ENCODE measurements around the gene TBC1D22A.

Gene TBC1D22A

DNA sequence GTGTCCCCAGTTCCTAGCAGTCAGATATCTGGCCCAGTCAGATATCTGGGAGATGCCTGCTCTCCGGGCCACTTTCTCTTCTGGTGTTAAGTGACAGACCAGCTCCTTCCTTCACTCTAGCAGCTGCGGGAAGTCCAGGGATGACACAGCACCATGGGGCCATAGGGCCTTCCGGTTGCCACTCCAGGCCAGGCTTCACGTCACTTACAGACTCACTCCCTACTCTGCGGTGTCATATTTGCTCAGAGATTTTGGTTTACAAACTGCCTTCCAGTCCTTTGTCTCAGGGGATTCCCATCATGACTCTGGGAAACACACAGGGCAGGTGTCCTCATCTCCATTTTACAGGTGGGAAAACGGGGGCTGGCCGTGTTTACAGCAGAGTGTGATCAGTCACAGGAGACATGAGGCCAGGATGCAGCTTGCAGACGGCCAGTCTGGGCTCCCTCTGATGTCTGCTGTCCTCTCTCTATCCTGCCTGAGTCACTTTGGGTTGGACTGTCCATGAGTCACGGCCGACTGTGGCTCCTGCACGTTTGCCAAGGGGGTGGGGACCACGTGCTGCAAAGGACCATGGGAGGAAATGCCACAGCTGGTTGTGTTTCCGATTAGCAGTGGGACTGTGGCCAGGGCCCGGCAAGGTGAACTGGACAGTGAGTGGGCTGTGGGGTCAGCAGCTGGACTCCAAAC lies 8.2 kb upstream of the TBC1D22A start:
- peak; percentile 45 for DNase-seq

DNA sequence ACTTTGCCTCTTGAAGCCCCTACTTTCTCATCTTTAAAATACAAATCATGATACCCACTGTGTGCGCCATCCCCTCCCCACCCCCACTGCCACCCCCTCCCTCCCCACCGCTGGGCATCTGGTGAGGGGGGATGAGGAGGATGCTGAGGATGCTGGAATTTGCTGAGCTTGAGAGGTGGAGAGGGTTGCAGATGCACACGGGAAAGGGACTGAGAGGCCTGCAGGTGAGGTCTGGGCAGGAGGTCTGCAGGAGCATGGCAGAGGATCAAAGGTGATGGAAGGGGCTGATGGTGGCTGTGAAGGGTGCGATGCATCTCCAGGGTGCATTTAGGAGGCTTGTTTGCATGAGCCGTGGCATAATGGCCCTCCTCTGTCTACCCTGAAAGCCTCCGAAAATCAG lies 7.6 kb upstream of the TBC1D22A start:
- DNase-seq = no peak

DNA sequence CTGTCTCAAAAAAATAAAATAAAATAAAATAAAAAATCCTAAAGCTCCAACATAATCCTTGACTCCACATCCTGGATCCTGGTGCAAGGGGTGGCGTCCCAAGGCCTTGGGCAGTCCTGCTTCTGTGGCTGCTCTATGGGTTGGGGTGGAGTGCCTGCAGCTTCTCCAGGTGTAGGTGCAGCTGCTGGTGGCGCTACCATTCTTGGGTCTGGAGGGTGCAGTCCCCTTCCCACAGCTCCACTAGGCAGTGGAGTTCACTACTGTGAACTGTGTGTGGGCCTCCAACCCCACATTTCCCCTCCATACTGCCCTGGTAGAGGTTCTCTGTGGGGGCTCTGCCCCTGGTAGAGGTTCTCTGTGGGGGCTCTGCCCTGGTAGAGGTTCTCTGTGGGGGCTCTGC lies 6.9 kb upstream of the TBC1D22A start:
- DNase-seq = no peak

DNA sequence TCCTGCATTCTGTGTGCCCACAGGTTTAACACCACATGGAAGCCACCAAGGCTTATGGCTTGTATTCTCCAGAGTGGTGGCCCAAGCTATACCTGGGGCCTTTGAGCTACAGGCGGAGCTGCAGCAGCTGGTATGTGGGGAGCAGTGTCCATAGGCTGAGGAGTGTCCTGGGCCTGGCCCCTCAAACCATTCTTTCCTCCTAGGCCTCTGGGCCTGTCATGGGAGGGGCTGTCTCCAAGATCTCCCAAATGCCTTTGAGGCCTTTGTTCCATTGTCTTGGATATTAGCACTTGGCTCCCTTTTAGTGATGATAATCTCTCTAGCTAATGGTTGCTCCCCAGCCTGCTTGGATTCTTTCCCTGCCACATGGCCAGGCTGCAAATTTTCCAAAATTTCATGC lies 6.4 kb upstream of the TBC1D22A start:
- DNase-seq = no peak

DNA sequence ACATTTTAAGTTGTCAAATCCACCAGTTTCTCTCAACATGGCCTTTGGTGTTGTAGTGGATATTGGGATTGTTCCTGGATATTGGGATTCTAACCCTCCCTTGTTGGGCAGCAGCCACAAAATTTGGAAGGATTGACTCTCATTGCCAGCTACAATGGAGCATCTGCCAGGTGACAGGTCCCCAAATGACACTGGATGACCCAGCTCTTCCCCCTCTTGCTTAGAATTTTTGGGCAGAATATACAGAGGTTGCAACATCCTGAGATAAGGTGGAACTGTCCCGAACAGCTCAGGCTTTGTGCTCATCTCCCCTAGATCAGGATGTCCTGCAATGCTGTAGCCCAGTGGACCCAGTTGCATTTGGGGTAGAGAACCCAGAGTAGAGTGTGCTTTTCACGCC lies 5.3 kb upstream of the TBC1D22A start:
- no peak for DNase-seq

DNA sequence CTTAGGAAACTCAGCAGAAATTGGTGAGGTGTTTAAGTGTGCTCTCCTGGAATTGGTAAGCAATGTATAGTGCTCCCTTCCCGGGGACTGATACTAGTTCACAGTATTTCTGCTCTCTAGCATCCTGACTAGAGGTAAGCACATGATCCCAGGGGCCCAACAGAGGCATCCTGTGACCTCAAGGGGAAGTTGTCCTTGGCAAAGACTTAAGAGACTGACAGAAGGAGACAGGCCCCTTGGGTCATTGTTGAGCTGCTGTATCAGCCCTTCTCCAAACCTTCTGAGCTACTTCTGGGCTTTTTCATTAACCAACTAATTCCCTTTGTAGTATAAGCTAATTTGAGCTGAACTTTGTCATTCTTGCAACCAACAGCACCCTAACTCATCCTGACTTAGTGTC lies 4.3 kb upstream of the TBC1D22A start:
- no peak for DNase-seq

DNA sequence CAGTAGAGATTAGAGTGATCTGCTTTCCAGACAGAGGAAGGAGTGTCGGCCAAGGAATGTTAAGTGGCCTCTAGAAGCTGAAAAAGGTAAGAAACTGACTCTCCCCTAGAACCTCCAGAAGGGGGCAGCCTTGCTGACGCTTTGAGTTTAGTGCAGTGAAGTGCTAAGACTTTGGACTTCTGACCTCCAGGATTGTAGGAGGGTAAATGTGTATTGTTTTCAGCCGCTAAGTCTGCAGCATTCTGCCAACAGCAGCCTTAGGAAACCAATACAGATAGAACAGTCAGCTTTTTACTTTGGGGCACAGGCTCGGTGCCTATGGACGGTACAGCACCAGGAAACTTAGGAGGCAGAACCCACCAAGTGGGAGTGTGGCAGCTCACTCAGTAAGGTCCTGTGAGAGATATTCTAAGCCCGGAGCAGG lies 3.6 kb upstream of the TBC1D22A start:
- peak; percentile 67 for DNase-seq

DNA sequence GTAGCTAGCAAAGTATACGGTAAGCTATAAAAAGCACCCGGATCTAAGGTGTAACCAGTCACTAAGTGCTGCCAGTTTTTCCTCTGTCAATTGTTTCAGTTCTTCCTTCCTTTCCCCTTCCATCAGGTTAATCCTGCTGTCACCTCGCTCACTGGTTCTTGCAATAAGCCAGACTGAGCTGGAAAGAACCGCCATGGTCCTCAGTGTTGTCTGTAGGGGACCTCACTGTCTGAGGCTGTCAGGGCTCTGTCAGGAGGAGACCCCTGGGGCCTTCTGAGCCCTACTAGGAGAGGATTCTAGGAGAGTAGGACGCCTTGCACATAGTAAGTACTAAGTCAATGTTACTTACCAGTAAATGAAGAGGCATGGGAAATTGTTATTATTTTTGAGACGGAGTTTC lies 1.4 kb upstream of the TBC1D22A start:
- no peak for DNase-seq

DNA sequence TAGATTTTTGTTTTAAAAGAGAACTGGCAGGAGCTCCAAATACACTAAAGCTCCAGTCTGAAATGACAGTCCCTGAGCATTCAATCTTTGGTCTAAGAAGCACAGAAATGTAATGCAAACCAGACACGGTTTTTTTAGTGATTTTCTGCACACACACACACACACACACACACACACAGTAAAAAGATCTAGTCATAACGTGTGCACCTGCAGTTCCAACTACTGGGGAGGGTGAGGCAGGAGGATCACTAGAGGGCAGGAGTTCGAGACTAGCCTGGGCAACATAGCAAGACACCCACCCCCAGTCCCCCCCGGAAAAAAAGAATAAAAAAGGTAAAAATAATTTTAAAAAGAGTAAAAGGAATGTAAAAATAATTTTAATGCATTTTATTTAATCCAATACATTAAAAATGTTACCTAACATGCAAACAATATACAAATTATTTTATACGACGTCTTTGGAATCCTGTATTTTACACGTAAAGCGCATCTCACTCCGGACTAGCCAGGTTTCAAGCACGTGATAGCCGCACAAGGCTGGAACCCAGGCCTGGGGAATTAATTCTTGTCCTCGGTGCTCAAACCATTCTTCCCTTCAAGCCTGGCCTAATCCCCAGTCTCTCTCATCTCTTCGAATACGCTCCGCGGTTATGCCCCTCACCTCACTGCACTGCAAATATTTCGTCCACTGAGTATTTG lies 762 bp upstream of the TBC1D22A start:
- DNase-seq = no peak

DNA sequence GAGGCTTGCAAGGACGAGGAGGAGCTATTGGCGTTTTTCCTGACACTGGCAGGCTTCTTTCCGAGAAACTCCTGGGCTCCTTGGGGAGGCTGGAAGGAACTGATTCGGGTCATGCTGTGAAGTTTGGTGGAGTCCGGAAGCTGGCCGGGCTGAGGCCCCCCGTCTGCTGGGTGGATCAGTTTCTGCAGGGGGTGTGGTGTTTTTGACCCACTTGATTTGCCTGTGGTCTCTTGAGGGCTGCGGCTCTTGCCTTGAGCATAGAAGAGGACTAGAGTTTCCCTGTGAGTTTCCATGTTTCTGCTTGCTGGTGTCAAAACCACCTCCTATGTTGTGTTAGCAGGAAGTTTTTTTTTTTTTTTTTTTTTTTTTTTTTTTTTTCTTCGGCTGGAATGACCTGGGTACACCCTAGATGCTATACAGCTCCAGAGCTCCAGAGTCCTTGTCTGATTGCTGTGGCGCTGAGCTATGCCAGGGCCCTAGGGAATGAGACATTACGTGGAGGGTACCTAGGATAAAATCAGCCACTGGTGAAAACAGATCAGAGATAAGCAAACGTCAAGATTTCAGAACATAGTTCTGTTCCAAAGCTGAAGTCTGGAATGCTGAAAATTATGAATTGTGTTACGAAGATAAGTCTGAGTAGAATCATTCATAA lies 728 bp downstream of the TBC1D22A start:
- no peak for DNase-seq

DNA sequence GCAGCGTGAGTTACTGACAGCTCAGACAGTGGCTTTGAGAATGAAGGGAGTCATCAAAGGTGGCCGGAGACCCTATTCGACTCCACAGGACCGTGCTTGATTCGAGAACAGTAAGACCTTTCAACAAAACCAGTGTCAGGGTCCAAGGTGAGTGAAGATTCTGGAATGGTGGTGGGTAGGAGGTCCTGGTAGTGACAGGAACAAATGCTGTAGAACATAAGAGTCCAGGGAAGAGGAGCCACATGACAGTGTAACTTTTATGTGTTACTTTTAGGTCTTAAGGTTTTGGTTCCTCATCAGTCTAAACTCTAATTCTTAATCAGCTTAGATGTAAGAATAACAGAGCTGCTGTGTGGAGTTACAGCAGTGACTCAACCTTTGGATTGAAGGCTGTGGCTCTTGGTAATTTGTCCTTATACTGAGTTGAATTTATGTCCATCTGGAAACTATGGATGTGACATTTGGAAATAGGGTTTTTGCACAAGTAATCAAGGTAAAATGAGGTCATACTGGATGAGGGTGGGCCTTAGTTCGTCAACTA lies 1.8 kb downstream of the TBC1D22A start:
- no peak for DNase-seq

DNA sequence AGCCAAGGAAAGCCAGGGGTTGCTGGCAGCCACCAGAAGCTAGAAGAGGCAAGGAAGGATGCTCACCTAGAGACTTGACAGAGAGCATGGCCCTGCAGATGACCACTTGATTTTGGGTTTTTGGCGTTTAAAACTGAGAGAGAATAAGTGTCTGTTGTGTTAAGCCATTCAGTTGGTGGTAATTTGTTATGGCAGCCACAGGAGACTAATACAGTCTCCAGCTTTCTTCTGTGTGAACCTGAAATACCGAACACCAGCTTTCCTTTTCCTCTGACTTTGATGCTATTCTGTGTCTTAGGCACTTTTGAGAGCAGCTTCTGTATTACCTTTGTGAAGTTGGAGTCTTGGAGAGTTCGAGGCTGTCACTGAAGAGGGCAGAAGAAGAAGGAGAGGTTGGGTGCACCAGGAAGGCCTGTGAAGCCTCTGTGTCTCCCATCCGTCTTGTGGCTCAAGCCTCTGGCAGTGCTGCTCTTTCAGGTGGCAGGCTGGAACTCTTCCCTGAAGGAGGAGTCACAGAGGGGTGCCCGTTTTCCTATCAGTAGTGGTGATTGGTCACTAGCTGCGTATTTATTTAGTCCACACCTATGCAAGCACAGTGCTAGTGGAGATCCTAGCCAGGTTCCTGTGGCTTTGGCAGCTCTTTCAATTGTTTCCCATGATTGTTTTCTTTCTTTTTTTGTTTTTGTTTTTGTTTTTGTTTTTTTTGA lies 2.5 kb downstream of the TBC1D22A start:
- no peak for DNase-seq

DNA sequence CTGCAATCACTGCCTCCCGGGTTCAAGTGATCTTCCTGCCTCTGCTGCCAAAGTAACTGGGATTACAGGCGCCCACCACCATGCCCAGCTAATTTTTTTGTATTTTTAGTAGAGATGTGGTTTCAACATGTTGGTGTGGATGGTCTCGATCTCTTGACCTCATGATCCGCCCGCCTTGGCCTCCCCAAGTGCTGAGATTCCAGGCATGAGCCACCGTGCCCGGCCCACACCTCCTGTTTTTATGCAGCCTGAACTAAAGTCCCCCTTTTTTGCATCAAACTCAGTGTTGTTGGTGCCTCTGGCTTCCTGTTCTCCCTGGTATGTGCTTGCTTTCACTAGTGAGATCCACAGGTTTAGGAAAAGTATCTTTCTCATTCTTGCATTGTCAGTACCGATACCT lies 4.2 kb downstream of the TBC1D22A start:
- DNase-seq = no peak

DNA sequence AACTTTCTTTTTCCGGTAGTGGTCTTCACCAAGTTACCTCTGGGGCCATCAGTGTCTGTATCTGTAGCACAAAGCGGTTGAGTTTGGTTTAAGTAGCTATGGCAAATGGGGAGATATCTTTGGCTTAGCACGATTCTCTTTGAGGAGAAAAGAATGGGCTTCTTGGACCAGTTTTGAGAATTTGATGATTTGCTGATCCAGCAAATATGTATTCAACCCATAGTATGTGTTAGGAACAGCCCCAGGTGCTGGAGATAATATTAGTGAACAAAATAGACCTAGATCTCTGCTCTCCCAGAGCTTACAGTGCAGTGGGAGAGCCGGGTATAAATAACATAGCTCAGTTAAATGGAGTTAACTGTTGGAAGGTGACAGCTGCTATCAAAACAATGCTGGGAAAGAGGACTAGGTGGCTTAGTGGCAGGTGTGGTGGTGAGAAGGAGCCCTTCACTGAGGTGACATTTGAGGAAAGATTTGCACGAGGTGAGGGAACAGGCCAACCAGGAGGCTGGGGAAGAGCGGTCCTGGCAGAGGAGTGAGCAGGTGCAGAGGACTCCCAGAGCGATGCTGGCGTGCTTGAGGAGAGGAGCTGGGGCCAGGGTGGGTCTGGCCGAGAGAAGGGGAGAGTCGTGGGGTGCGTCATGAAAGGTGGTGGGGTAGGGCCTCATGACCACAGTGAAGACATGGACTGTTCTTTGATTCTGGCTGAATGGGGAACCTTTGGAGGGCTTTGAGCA lies 5.0 kb downstream of the TBC1D22A start:
- DNase-seq = no peak

DNA sequence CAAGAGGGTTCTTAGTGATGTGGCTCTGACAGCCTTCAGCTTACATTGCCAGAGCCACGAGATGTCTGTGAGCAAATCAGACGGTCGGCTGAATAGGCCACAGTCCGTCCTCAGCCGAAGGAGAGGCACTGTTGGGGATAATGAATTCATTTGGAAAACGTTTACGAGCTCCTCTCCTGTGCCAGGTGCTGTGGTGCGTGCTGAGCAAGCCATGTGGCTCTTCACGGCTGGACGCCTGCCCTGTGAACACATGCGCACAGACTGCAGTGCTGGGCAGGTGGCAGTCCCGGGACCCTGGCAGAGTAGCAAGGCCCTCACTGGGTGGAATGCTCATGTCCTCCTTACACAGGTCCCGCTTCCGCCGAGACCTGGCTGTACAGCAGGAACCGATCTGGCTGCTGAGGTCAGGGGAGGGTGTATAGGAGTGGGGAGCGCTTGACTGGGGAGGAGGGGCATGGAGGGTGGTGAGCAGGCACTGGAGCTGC lies 6.8 kb downstream of the TBC1D22A start:
- no peak for DNase-seq

DNA sequence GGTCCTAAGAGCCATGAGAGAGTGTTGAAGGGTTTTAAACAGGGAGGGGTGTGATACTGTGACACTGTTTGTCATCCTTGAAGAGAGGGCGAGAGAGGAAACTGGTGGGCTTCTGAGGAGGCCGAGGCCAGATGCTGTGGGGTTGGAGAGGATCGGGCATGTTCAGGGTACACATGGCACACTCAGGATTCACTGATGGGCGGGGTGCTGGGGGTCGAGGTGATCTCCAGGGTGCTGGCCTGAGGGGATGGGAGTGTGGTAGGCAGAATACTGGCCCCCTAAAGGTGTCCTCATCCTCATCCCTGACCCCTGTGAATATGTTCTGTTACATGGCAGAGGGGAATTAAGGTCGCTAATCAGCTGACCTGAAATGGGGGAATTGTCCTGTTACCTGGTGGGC lies 7.3 kb downstream of the TBC1D22A start:
- DNase-seq = no peak

DNA sequence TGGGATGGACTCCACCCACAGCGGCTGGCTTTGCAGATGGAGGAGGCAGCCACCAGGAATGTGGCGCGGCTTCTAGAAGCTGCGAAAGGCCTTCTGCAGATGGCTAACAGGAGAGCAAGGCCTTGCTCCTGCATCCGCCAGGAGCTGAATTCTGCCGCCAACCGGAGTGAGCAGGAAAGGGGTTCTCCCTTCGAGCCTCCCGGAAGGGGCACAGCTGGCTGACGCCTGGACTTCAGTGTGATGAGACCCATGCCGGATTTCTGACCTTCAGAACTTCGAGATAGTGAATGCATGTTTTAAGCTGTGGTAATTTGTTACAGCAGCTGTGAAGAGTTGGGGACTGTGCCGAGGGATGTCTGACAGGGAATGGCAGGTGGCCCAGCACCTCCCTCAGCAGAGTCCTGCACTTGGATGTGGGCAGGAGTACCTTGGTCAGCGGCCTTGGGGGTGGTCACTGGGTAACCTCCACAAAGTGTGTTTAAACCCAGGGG lies 7.7 kb downstream of the TBC1D22A start:
- DNase-seq = no peak

DNA sequence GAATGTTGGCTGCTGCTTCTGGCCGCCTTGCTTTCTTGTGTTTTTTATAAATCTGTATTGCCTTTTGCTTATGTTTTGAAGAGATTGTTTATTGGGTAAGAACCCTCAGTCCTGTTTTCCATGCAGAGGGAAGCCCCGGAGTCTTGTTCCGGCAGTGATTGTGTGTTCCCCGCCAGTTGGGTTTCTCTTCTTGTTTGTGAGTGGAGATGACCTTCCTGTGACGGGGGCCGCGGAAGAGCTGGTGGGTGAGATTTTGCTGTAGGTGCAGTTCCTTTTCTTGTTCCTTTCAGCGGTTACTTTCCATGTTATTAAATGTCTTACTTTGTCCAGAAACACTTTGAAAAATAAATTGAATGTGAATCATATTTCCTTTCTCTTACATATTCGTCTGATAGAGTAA lies 8.3 kb downstream of the TBC1D22A start:
- peak; percentile 38 for DNase-seq

DNA sequence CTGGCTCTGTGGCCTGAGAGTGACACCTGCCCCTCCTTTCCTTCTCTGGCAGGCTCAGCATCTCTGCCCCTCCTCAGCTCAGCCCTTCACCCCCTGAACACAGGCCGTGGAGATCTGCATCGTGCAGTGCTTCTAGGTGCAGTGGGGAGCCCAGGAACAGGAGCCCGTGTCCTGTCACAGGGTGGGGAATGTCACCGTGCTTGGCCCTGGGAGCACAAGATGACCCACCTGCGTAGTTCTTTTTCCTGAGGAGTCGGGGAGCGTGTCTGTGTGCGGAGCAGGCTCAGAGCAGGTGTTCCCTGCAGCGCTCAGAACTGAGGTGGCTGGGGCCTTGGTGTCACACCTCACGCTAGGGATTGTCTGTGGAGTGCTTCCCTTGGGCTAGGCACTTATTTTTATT lies 10.6 kb downstream of the TBC1D22A start:
- no peak for DNase-seq

DNA sequence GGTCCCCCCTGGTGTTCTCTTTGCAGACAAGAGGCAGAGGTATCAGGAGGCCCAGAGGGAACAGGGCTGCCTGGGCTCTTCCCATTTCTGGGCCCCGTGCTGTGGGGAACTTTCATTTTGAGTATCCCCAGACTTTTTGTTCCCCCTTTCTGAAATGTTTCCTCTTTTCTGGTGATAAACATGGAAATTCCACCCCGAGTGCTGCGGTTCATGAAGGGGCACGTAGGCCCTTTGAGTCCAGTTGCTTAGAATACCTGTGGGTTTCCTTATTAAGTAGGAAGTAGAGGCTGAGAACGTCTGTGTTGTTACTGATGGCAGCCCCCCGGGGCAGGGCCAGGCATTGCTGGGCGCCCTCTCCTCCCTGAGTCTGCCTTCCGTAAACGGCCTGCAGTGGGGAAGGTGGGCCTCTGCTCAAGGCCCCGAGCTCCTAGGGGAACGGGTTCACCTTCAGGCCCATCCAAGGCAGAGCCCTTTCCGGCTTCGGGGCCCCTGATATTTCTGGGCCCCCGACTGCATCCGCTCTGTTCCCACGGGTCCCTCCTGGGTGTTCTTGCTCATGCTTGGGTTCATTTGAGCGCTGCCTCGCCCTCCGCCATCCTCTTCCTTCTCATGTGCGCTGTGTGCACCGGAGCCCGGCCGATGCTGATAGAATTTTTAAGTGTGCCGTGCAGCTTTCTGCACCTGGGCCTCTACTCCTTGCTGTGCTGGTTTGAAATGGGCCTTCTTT lies 12.0 kb downstream of the TBC1D22A start:
- peak; percentile 38 for DNase-seq

Data from activated CD4-positive, alpha-beta T cell treated with anti-CD3 and anti-CD28 coated beads, Interleukin-10, Interleukin-2, amounts not matched to agents 100 ng/mL and 50 ng/mL, durations not matched to agents 16 hours and 8 hours (primary cell).